ENCODE measurements around the gene LTV1.
"Not testable (repeated sequence)": the region's sequence is repeated elsewhere in the genome, so short reads cannot be mapped to it uniquely, and the experiment has no call there.

The LTV1 gene

DNA sequence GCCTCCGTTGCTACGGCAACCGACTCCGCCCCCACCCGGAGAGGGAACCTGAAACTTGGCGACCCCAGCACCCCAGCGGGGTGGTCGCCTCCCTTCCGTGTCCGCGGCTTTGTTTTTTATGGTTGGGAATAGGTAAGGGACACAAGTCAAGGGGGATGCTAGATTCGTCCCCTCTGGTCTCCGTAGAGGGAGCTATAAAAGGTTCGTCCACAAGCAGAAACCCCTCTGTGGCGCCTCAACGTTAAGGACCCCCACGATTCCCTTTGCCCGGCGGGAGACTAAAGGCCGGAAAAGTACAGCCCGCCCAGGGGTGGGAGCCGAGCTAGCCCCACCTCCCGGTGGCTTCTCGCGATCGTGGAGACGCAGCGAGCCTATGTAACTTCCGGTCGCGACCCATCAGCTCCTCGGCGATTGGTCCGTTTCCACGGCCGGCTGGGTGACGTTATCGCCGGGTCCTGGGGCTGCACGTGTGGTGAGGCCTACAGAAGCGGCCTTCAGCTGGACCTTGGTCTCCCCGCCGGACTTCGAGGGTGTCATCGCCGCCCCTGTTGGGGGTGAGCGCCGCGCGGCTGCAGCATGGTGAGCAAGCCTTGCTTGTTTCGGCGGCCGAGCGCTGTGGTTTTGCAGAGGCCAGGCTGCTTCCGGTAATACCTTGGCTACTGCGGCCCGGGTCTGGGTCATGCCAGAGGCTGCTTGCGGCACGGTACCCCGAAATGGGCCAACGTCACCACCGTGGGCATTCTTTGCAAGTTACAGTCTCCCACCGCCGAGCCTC, at the start of gene LTV1:
TSS of gene LTV1 (plus strand) at position 437 of the 775 bp plus-strand sequence. CDS start at position 577, 140 bp downstream.
- FAIRE-seq: no peak

- not testable (repeated sequence) for FAIRE-seq
Measured at GRCh38 chr6:143796551-143796950, 46.6 kb upstream of the LTV1 start.

DNA sequence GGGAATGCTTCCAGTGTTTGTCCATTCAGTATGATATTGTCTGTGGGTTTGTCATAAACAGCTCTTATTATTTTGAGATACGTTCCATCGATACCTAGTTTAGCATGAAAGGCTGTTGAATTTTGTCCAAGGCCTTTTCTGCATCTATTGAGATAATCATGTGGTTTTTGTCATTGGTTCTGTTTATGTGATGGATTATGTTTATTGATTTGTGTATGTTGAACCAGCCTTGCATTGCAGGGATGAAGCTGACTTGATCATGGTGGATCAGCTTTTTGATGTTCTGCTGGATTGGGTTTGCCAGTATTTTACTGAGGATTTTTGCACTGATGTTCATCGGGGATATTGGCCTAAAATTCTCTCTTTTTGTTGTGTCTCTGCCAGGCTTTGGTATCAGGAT, 44.7 kb upstream of the LTV1 start:
- not testable (repeated sequence) for FAIRE-seq

- no peak for FAIRE-seq
Measured at GRCh38 chr6:143802833-143803565, 40.1 kb upstream of the LTV1 start.

- FAIRE-seq: no peak
Measured at GRCh38 chr6:143803769-143804568, 39.2 kb upstream of the LTV1 start.

DNA sequence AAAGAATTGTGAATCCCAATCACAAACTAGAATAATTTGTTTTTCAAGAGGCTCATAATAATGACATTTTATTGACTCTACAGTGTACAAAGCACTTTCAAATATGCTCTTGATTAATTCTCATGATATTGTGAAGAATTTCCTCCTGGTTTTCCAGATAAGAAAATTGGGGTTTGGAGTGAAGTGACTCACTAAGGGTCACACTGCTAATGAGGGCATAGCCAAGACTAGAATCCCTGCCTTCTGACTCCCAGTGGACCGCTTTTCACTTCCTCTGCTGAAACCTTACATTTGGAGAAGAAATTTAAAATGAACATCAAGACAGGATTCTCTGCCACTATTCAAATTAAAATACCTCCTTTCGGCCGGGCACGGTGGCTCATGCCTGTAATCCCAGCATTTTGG, 38.3 kb upstream of the LTV1 start:
- FAIRE-seq: no peak

DNA sequence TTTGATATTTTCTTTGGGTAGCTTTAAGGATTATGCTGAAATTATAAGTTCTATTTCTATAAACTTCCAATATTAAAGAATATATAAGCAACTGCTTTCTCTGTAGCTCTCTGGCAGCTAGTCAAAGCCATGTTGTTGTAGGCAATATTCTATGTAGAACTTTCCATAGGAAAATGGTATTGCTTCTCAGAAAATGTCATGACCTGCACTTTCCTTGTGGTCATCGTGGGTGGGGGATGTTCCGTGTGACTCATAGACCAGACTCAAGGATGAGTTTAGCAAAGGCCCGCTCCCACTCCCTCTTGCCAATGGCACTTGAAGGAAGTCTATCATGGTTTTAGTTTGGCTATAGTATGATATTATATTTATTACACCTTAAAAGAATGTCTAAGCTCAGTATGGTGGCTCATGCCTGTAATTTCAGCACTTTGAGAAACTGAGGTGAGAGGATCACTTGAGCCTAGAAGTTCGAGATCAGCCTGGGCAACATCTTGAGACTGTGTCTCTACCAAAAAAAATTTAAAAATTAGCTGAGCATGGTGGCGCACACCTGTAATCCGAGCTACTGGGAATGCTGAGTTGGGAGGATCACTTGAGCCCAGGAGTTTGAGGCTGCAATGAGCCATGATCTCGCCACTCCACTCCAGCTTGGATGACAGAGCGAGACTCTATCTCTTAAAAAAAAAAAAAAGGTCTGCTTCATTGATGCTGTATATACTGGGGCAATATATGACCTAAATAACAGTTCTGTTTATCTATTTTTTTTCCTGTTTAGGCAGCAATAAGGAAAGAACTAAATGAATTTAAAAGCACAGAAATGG, 36.6 kb upstream of the LTV1 start:
- no peak for FAIRE-seq

GRCh38 chr6:143807103-143807772, 35.9 kb upstream of the LTV1 start:
- peak; percentile 30 for FAIRE-seq

DNA sequence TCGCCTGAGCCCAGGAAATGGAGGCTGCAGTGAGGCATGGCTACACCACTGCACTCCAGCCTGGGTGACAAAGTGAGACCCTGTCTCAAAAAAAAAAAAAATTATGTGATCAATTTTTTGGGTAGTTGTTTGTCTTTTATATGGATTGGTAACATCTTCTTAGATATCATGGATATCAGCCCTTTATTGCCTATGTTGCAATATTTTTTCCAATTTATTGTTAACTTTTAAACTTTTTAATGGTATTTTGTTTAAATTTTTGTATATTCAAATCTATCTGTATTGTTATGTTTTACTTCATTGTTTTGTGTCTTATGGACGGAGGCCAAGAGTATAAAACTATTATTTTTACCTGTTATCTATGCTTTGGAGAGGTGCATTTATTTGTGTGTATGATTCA, 32.4 kb upstream of the LTV1 start:
- no peak for FAIRE-seq

DNA sequence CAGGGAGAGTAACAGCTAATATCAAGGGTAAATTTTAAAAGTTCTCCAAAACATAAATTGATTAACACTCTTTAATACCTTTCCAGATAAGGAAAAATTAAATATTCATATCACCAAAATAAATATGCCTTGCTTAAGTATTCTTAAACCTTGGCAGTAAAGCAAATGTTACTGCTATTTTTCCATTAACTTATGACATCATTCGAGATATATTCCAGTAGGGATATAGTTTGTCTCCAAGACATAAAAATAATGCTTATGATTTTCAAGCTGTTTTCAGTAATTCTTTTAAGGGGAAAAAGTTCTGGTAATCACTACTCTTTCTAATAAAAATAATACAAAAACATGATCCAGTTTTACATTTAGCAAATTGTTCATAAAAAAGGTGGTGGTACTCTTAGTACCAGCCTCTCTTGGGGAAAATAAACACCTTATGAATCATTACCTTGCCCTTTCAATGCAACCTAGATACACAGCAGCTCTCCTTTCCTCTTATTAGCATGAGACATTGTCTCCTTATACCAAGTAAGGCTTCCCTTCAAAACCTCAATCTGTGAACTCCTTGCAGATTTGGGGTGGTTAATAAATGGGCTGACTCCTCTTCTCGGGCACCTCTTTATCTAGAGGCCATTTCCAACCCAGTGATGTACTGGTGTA, 31.5 kb upstream of the LTV1 start:
- no peak for FAIRE-seq

DNA sequence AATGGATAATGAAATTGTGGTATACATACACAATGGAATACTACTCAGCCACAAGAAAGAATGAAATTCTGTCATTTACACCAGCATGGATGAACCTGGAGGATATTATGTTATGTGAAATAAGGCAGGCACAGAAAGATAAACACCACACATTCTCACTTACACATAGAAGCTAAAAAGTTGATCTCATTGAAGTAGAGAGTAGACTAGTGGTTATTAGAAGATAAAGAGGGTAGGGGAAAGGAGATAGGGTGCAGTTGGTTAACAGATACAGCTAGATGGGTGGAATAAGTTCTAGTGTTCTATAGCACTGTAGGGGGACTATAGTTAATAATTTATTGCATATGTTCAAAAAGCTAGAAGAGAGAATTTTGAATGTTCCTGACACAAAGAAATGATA, 25.5 kb upstream of the LTV1 start:
- FAIRE-seq: no peak

- no peak for FAIRE-seq
Measured at GRCh38 chr6:143821359-143821758, 21.8 kb upstream of the LTV1 start.

- FAIRE-seq: peak; percentile 57
Measured at GRCh38 chr6:143822584-143823024, 20.5 kb upstream of the LTV1 start.

DNA sequence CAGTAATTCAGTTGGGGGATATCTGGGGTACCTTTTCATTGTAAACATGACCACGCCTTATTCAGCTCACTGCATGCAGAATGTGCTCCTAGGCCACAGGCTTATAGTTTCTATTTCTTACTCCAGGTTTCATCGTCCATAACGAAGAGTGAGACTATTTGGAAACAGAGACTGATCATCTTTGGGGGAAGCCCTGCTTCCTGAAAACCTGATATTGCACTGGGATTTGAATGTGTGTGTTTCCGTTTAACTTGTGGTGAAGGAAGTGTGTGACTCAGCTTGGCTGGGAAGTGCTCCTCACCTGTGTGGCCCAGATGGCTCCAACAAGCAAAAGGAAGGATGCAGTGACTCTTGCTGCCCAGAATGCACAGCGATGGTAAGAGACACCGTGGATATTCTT, 19.6 kb upstream of the LTV1 start:
- FAIRE-seq: no peak

- FAIRE-seq: no peak
Measured at GRCh38 chr6:143828572-143828971, 14.6 kb upstream of the LTV1 start.

GRCh38 chr6:143836150-143836549, 7.0 kb upstream of the LTV1 start:
- no peak for FAIRE-seq

DNA sequence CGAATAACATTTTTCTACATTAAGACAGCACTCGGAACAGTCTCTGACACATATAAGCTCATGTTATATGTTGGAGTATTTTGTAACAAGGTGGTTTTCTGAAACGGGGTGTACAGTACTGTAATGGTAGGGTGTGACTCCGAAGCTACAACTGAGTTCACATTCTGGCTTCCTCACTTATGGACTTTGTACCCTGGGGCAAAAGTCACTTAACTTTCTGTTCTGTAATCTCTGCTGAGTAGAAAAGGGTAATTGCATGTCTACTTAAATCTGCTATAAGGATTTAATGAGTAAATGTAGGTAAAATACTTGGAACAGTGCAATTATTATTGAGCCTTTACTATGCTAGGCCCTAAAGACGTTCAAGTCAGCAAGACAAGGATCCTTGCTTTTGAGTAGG, 4.7 kb upstream of the LTV1 start:
- FAIRE-seq: no peak

DNA sequence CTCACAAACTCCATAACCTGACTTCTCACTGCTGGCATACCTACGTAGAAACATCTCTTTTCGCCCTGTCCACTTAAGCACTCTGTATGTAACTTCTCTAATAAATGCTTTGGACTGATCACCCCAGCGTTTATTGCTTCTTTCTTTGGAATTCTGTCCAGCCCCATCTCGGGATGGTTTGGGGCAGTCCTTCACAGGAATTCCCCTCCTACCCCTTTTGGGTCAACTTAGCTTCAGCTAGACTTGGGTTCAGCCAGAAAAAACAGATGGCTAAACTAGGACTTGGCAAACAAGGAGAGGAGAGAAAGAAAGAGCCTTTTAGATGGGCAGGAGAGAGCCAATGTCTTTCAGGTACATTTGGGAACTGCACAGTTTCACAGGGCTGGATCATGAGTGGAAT, 3.9 kb upstream of the LTV1 start:
- FAIRE-seq: no peak

- no peak for FAIRE-seq
Measured at GRCh38 chr6:143840595-143841265, 2.4 kb upstream of the LTV1 start.

GRCh38 chr6:143842461-143842901, 657 bp upstream of the LTV1 start:
- FAIRE-seq: peak; percentile 98

DNA sequence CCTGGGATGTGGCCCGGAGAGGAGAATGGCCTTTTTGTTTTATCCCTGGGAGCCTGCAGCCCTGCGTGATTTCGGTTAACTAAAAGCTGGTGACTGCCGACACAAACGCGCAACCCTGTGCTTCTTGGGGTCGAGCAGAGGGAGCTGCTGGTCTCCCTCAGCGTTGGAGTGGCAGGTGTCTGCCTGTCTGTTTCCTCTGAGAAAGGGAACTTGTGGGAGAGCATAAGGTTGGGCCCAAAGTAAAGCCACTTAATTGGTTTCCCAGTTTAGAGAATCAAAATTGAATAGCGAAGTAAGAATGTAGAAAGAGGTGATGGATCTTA, 500 bp downstream of the LTV1 start:
- no peak for FAIRE-seq
